ENCODE measurements around the gene PKD1L1. TPM values are rescaled to one million over a fixed set of nuclear protein-coding genes. Genes with fewer than 3 reads are reported as not detected.
"Not testable (repeated sequence)": the region's sequence is repeated elsewhere in the genome, so short reads cannot be mapped to it uniquely, and the experiment has no call there.

PKD1L1 gene
- total RNA-seq, 1 donor from 2014 or later = 1.1 TPM

GRCh38 chr7:47953822-47954221 lies 5.6 kb upstream of the PKD1L1 start:
- peaks cover 36% of the 10 kb centered on the region for H3K4me1 Mint-ChIP-seq (ENCODE audit: low read depth)
- DNase-seq (ENCODE audit: low spot score) = no peak
- H3K4me3 Mint-ChIP-seq (ENCODE audit: low read depth) = no peak overlapping the region
- peak overlapping the region; percentile 77 for H3K27ac Mint-ChIP-seq
- no peaks in the 10 kb centered on the region for H3K27me3 Mint-ChIP-seq (ENCODE audit: low read depth)
- peaks cover 45% of the 10 kb centered on the region for H3K36me3 Mint-ChIP-seq (ENCODE audit: low read depth)
- intact Hi-C loops (cut with micrococcal nuclease) = no loop called here
- H3K9me3 Mint-ChIP-seq = no peaks in the 10 kb centered on the region

GRCh38 chr7:47952224-47952623 lies 4.0 kb upstream of the PKD1L1 start:
- Mint-ChIP-seq H3K9me3 (no peaks in the 10 kb centered on the region), H3K27me3 (ENCODE audit: low read depth) (no peaks in the 10 kb centered on the region), H3K36me3 (ENCODE audit: low read depth) (peaks cover 33% of the 10 kb centered on the region), H3K27ac (no peak overlapping the region), H3K4me1 (ENCODE audit: low read depth) (peaks cover 36% of the 10 kb centered on the region), H3K4me3 (ENCODE audit: low read depth) (no peak overlapping the region)
- intact Hi-C loops (cut with micrococcal nuclease) = no loop called here
- DNase-seq (ENCODE audit: low spot score) = no peak

- H3K4me3 Mint-ChIP-seq (ENCODE audit: low read depth) = no peak overlapping the region
- H3K27me3 Mint-ChIP-seq (ENCODE audit: low read depth) = no peaks in the 10 kb centered on the region
- H3K4me1 Mint-ChIP-seq (ENCODE audit: low read depth) = peaks cover 38% of the 10 kb centered on the region
- H3K9me3 Mint-ChIP-seq = no peaks in the 10 kb centered on the region
- DNase-seq (ENCODE audit: low spot score) = no peak
- H3K36me3 Mint-ChIP-seq (ENCODE audit: low read depth) = peaks cover 26% of the 10 kb centered on the region
- no peak overlapping the region for H3K27ac Mint-ChIP-seq
- intact Hi-C loops (cut with micrococcal nuclease) = no loop called here
Measured at GRCh38 chr7:47951374-47951773, 3.1 kb upstream of the PKD1L1 start.

- no peak overlapping the region for H3K4me3 Mint-ChIP-seq (ENCODE audit: low read depth)
- intact Hi-C loops (cut with micrococcal nuclease) = no loop called here
- H3K27me3 Mint-ChIP-seq (ENCODE audit: low read depth) = no peaks in the 10 kb centered on the region
- no peak overlapping the region for H3K27ac Mint-ChIP-seq
- H3K36me3 Mint-ChIP-seq (ENCODE audit: low read depth) = peaks cover 21% of the 10 kb centered on the region
- peaks cover 39% of the 10 kb centered on the region for H3K4me1 Mint-ChIP-seq (ENCODE audit: low read depth)
- H3K9me3 Mint-ChIP-seq = no peaks in the 10 kb centered on the region
- no peak for DNase-seq (ENCODE audit: low spot score)
Measured at GRCh38 chr7:47950714-47951113, 2.4 kb upstream of the PKD1L1 start.

- Mint-ChIP-seq H3K4me1 (ENCODE audit: low read depth) (peaks cover 40% of the 10 kb centered on the region), H3K27ac (no peak overlapping the region), H3K36me3 (ENCODE audit: low read depth) (peaks cover 12% of the 10 kb centered on the region), H3K27me3 (ENCODE audit: low read depth) (no peaks in the 10 kb centered on the region), H3K9me3 (no peaks in the 10 kb centered on the region), H3K4me3 (ENCODE audit: low read depth) (no peak overlapping the region)
- DNase-seq (ENCODE audit: low spot score) = no peak
- intact Hi-C loops (cut with micrococcal nuclease) = loop anchor here (5.0 to 10.0 kb wide), 2 partner anchors 38 to 345 kb away; no protein-coding TSS in a partner anchor
Measured at GRCh38 chr7:47949703-47950102, 1.4 kb upstream of the PKD1L1 start.

- Mint-ChIP-seq H3K27ac (no peak overlapping the region), H3K36me3 (ENCODE audit: low read depth) (no peaks in the 10 kb centered on the region), H3K4me1 (ENCODE audit: low read depth) (peaks cover 21% of the 10 kb centered on the region), H3K4me3 (ENCODE audit: low read depth) (no peak overlapping the region), H3K9me3 (no peaks in the 10 kb centered on the region), H3K27me3 (ENCODE audit: low read depth) (no peaks in the 10 kb centered on the region)
- no peak for DNase-seq (ENCODE audit: low spot score)
- intact Hi-C loops (cut with micrococcal nuclease) = loop anchor here (5.0 to 10.0 kb wide), 2 partner anchors 40 to 347 kb away; no protein-coding TSS in a partner anchor
Measured at GRCh38 chr7:47947355-47947749, 914 bp downstream of the PKD1L1 start.

GRCh38 chr7:47946581-47947354 lies 1.5 kb downstream of the PKD1L1 start:
- Mint-ChIP-seq H3K27ac (peak overlapping the region; percentile 15), H3K27me3 (ENCODE audit: low read depth) (no peaks in the 10 kb centered on the region), H3K9me3 (no peaks in the 10 kb centered on the region), H3K4me1 (ENCODE audit: low read depth) (peaks cover 16% of the 10 kb centered on the region), H3K4me3 (ENCODE audit: low read depth) (no peak overlapping the region), H3K36me3 (ENCODE audit: low read depth) (no peaks in the 10 kb centered on the region)
- no peak for DNase-seq (ENCODE audit: low spot score)
- intact Hi-C loops (cut with micrococcal nuclease) = loop anchor here (5.0 to 10.0 kb wide), 2 partner anchors 41 to 348 kb away; no protein-coding TSS in a partner anchor

- Mint-ChIP-seq H3K36me3 (ENCODE audit: low read depth) (no peaks in the 10 kb centered on the region), H3K9me3 (no peaks in the 10 kb centered on the region), H3K27ac (no peak overlapping the region), H3K4me3 (ENCODE audit: low read depth) (no peak overlapping the region), H3K4me1 (ENCODE audit: low read depth) (peaks cover 11% of the 10 kb centered on the region), H3K27me3 (ENCODE audit: low read depth) (no peaks in the 10 kb centered on the region)
- DNase-seq (ENCODE audit: low spot score) = peak; percentile 52
- intact Hi-C loops (cut with micrococcal nuclease) = loop anchor here (1.0 to 10.0 kb wide), 5 partner anchors 24 to 349 kb away; no protein-coding TSS in a partner anchor
Measured at GRCh38 chr7:47945261-47946015, 2.8 kb downstream of the PKD1L1 start.

GRCh38 chr7:47944536-47945260 lies 3.6 kb downstream of the PKD1L1 start:
- Mint-ChIP-seq H3K4me1 (ENCODE audit: low read depth) (peaks cover 8% of the 10 kb centered on the region), H3K36me3 (ENCODE audit: low read depth) (no peaks in the 10 kb centered on the region), H3K4me3 (ENCODE audit: low read depth) (no peak overlapping the region), H3K27ac (no peak overlapping the region), H3K27me3 (ENCODE audit: low read depth) (no peaks in the 10 kb centered on the region), H3K9me3 (no peaks in the 10 kb centered on the region)
- no peak for DNase-seq (ENCODE audit: low spot score)
- intact Hi-C loops (cut with micrococcal nuclease) = loop anchor here (1.0 to 10.0 kb wide), 5 partner anchors 25 to 350 kb away; no protein-coding TSS in a partner anchor

GRCh38 chr7:47943676-47944474 lies 4.4 kb downstream of the PKD1L1 start:
- Mint-ChIP-seq H3K27ac (no peak overlapping the region), H3K27me3 (ENCODE audit: low read depth) (no peaks in the 10 kb centered on the region), H3K4me1 (ENCODE audit: low read depth) (peaks cover 8% of the 10 kb centered on the region), H3K9me3 (no peaks in the 10 kb centered on the region), H3K4me3 (ENCODE audit: low read depth) (no peak overlapping the region), H3K36me3 (ENCODE audit: low read depth) (no peaks in the 10 kb centered on the region)
- intact Hi-C loops (cut with micrococcal nuclease) = loop anchor here (10.0 kb wide), 1 partner anchor 351 kb away; no protein-coding TSS in a partner anchor
- DNase-seq (ENCODE audit: low spot score) = no peak

- intact Hi-C loops (cut with micrococcal nuclease) = loop anchor here (10.0 kb wide), 1 partner anchor 352 kb away; no protein-coding TSS in a partner anchor
- not testable (repeated sequence) for H3K9me3 Mint-ChIP-seq; H3K27me3 Mint-ChIP-seq (ENCODE audit: low read depth); DNase-seq (ENCODE audit: low spot score); H3K36me3 Mint-ChIP-seq (ENCODE audit: low read depth); H3K4me3 Mint-ChIP-seq (ENCODE audit: low read depth); H3K27ac Mint-ChIP-seq
- peaks cover 12% of the 10 kb centered on the region for H3K4me1 Mint-ChIP-seq (ENCODE audit: low read depth)
Measured at GRCh38 chr7:47942651-47943050, 5.6 kb downstream of the PKD1L1 start.

- H3K27me3 Mint-ChIP-seq (ENCODE audit: low read depth) = no peaks in the 10 kb centered on the region
- no peak overlapping the region for H3K4me3 Mint-ChIP-seq (ENCODE audit: low read depth)
- peaks cover 17% of the 10 kb centered on the region for H3K4me1 Mint-ChIP-seq (ENCODE audit: low read depth)
- DNase-seq (ENCODE audit: low spot score) = no peak
- H3K27ac Mint-ChIP-seq = no peak overlapping the region
- H3K9me3 Mint-ChIP-seq = no peaks in the 10 kb centered on the region
- H3K36me3 Mint-ChIP-seq (ENCODE audit: low read depth) = no peaks in the 10 kb centered on the region
- intact Hi-C loops (cut with micrococcal nuclease) = loop anchor here (10.0 kb wide), 1 partner anchor 353 kb away; no protein-coding TSS in a partner anchor
Measured at GRCh38 chr7:47942132-47942531, 6.1 kb downstream of the PKD1L1 start.
